A549 treated with dexamethasone at 1 μM for 4 hours (cell line): Measurements from ENCODE around the gene C5orf22. TPM values are rescaled to one million over a fixed set of nuclear protein-coding genes. Genes with fewer than 3 reads are reported as not detected.

Experiments used
- total RNA-seq: library from RNA; stranded (reverse); fragments of 200-300 nt; extraction: Qiagen RNA extraction; gene quantifications from 5 replicates; pipeline ENCODE4 v1.2.3, GENCODE V29; 2022

C5orf22 gene
- 12.2 to 15.3 TPM (median 14.3 TPM) in 5 replicates for total RNA-seq

DNA sequence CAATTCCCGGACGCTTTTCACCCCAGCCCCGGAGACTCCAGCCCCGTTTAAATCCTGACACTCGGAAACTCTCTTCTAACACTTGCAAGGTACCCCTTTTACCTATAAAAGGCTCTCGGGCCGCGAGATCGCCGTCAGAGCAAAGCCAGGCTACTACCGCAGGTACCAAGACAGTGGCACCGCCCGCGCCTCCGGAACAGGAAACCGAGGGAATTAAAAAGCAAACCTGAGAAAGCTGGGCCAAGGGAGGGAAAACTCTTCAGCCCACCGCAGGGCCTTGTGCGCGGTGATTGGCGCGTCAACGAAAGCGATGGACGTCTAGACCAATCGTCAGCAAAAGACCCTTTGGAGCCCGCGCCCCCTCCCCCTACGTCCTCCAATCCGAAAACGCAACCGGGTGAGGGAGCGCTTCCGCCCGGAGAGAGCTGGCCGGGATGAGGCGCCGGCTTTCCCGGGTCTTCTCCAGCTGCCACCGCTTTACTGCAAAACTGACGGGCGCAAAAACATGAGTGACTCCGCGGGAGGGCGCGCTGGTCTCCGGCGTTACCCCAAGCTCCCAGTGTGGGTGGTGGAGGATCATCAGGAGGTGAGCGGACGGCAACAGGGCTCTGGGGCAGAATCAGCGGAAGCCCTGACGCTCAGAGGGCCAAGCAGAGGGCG is at the start of gene C5orf22, which contains the start of gene DROSHA:
Gene C5orf22 (plus strand): TSS at position 414 of the 660 bp plus-strand sequence. CDS start 92 bp downstream, at position 506.
Gene DROSHA (minus strand): TSS at position 206 of the 660 bp plus-strand sequence. CDS start 3,034 bp downstream, outside the sequence.

Other genes with a start within 250 kb of the C5orf22 start
- gene DROSHA, start 208 bp upstream of the C5orf22 start, total RNA-seq = 37.3 to 51.0 TPM (median 45.7 TPM) in 5 replicates
- 0.36 to 0.65 TPM (median 0.60 TPM) in 5 replicates for gene PDZD2, start 106.8 kb downstream of the C5orf22 start, total RNA-seq